ENCODE results near the gene MEGF6. TPM values are rescaled to one million over a fixed set of nuclear protein-coding genes. Genes with fewer than 3 reads are reported as not detected.

MEGF6 gene
- total and polyA plus RNA-seq, 4 donors: 53.7 to 332 (median 157) TPM

- intact Hi-C loops (cut with DNase I): no loop called here
- ATAC-seq (ENCODE audit: low FRiP score): no peak
- no peak overlapping the region for H3K4me3 ChIP-seq (ENCODE audit: low read length in 2 of 2)
- no peaks in the 10 kb centered on the region for H3K27me3 ChIP-seq (ENCODE audit: control insufficient read depth in 1 of 2, insufficient read depth in 2 of 2, low read length in 1 of 2)
- H3K27ac ChIP-seq (ENCODE audit: low read depth in 1 of 2, low read length in 2 of 2): no peak overlapping the region
- no peak for DNase-seq
- H3K9me3 ChIP-seq (ENCODE audit: control insufficient read depth, low read length): no peaks in the 10 kb centered on the region
- no peaks in the 10 kb centered on the region for H3K36me3 ChIP-seq (ENCODE audit: control insufficient read depth in 1 of 2, insufficient read depth in 2 of 2, low read length in 1 of 2)
- 43 to 65% methylated on average over 17 to 19 of the region's 19 CpGs for WGBS, 2 donors
- H3K4me1 ChIP-seq (ENCODE audit: control insufficient read depth in 1 of 2, insufficient read depth in 2 of 2, low read length in 2 of 2): no peaks in the 10 kb centered on the region
Observed at GRCh38 chr1:3522564-3523265, 88.6 kb downstream of the MEGF6 start.

- no peaks in the 10 kb centered on the region for H3K9me3 ChIP-seq (ENCODE audit: control insufficient read depth, low read length)
- no peak overlapping the region for H3K27ac ChIP-seq (ENCODE audit: low read depth in 1 of 2, low read length in 2 of 2)
- H3K4me1 ChIP-seq (ENCODE audit: control insufficient read depth in 1 of 2, insufficient read depth in 2 of 2, low read length in 2 of 2): no peaks in the 10 kb centered on the region
- H3K36me3 ChIP-seq (ENCODE audit: control insufficient read depth in 1 of 2, insufficient read depth in 2 of 2, low read length in 1 of 2): no peaks in the 10 kb centered on the region
- DNase-seq (no peak), ATAC-seq (ENCODE audit: low FRiP score) (no peak)
- no peaks in the 10 kb centered on the region for H3K27me3 ChIP-seq (ENCODE audit: control insufficient read depth in 1 of 2, insufficient read depth in 2 of 2, low read length in 1 of 2)
- 73 to 85% methylated on average over 13 of the region's 13 CpGs for WGBS, 2 donors
- intact Hi-C loops (cut with DNase I): no loop called here
- H3K4me3 ChIP-seq (ENCODE audit: low read length in 2 of 2): no peak overlapping the region
Observed at GRCh38 chr1:3522112-3522511, 89.2 kb downstream of the MEGF6 start.

- H3K36me3 ChIP-seq (ENCODE audit: control insufficient read depth in 1 of 2, insufficient read depth in 2 of 2, low read length in 1 of 2): no peaks in the 10 kb centered on the region
- intact Hi-C loops (cut with DNase I): no loop called here
- no peaks in the 10 kb centered on the region for H3K9me3 ChIP-seq (ENCODE audit: control insufficient read depth, low read length)
- no peaks in the 10 kb centered on the region for H3K4me1 ChIP-seq (ENCODE audit: control insufficient read depth in 1 of 2, insufficient read depth in 2 of 2, low read length in 2 of 2)
- WGBS, 2 donors: 76 to 77% methylated on average over 15 to 16 of the region's 16 CpGs
- H3K27ac ChIP-seq (ENCODE audit: low read depth in 1 of 2, low read length in 2 of 2): no peak overlapping the region
- DNase-seq (no peak), ATAC-seq (ENCODE audit: low FRiP score) (no peak)
- no peaks in the 10 kb centered on the region for H3K27me3 ChIP-seq (ENCODE audit: control insufficient read depth in 1 of 2, insufficient read depth in 2 of 2, low read length in 1 of 2)
- no peak overlapping the region for H3K4me3 ChIP-seq (ENCODE audit: low read length in 2 of 2)
Observed at GRCh38 chr1:3521426-3521825, 89.9 kb downstream of the MEGF6 start.

- DNase-seq (no peak), ATAC-seq (ENCODE audit: low FRiP score) (no peak)
- intact Hi-C loops (cut with DNase I): no loop called here
- WGBS, 2 donors: 83% methylated on average over 24 of the region's 24 CpGs
- no peaks in the 10 kb centered on the region for H3K27me3 ChIP-seq (ENCODE audit: control insufficient read depth in 1 of 2, insufficient read depth in 2 of 2, low read length in 1 of 2)
- H3K36me3 ChIP-seq (ENCODE audit: control insufficient read depth in 1 of 2, insufficient read depth in 2 of 2, low read length in 1 of 2): no peaks in the 10 kb centered on the region
- H3K4me1 ChIP-seq (ENCODE audit: control insufficient read depth in 1 of 2, insufficient read depth in 2 of 2, low read length in 2 of 2): no peaks in the 10 kb centered on the region
- H3K4me3 ChIP-seq (ENCODE audit: low read length in 2 of 2): no peak overlapping the region
- H3K27ac ChIP-seq (ENCODE audit: low read depth in 1 of 2, low read length in 2 of 2): no peak overlapping the region
- no peaks in the 10 kb centered on the region for H3K9me3 ChIP-seq (ENCODE audit: control insufficient read depth, low read length)
Observed at GRCh38 chr1:3520419-3521378, 90.6 kb downstream of the MEGF6 start.

GRCh38 chr1:3519301-3519885 lies 91.9 kb downstream of the MEGF6 start:
- 89 to 92% methylated on average over 27 of the region's 27 CpGs for WGBS, 2 donors
- no peak overlapping the region for H3K27ac ChIP-seq (ENCODE audit: low read depth in 1 of 2, low read length in 2 of 2)
- H3K27me3 ChIP-seq (ENCODE audit: control insufficient read depth in 1 of 2, insufficient read depth in 2 of 2, low read length in 1 of 2): no peaks in the 10 kb centered on the region
- intact Hi-C loops (cut with DNase I): no loop called here
- no peak overlapping the region for H3K4me3 ChIP-seq (ENCODE audit: low read length in 2 of 2)
- H3K36me3 ChIP-seq (ENCODE audit: control insufficient read depth in 1 of 2, insufficient read depth in 2 of 2, low read length in 1 of 2): no peaks in the 10 kb centered on the region
- no peak for ATAC-seq (ENCODE audit: low FRiP score)
- H3K9me3 ChIP-seq (ENCODE audit: control insufficient read depth, low read length): no peaks in the 10 kb centered on the region
- DNase-seq: no peak
- H3K4me1 ChIP-seq (ENCODE audit: control insufficient read depth in 1 of 2, insufficient read depth in 2 of 2, low read length in 2 of 2): no peaks in the 10 kb centered on the region

- DNase-seq (no peak), ATAC-seq (ENCODE audit: low FRiP score) (no peak)
- H3K27me3 ChIP-seq (ENCODE audit: control insufficient read depth in 1 of 2, insufficient read depth in 2 of 2, low read length in 1 of 2): no peaks in the 10 kb centered on the region
- intact Hi-C loops (cut with DNase I): no loop called here
- H3K4me1 ChIP-seq (ENCODE audit: control insufficient read depth in 1 of 2, insufficient read depth in 2 of 2, low read length in 2 of 2): no peaks in the 10 kb centered on the region
- 92 to 94% methylated on average over 8 of the region's 8 CpGs for WGBS, 2 donors
- no peak overlapping the region for H3K27ac ChIP-seq (ENCODE audit: low read depth in 1 of 2, low read length in 2 of 2)
- no peak overlapping the region for H3K4me3 ChIP-seq (ENCODE audit: low read length in 2 of 2)
- no peaks in the 10 kb centered on the region for H3K36me3 ChIP-seq (ENCODE audit: control insufficient read depth in 1 of 2, insufficient read depth in 2 of 2, low read length in 1 of 2)
- no peaks in the 10 kb centered on the region for H3K9me3 ChIP-seq (ENCODE audit: control insufficient read depth, low read length)
Observed at GRCh38 chr1:3518756-3519155, 92.6 kb downstream of the MEGF6 start.

- no peak for ATAC-seq (ENCODE audit: low FRiP score)
- intact Hi-C loops (cut with DNase I): no loop called here
Observed at GRCh38 chr1:3518256-3518655, 93.1 kb downstream of the MEGF6 start.

GRCh38 chr1:3516911-3517675 lies 94.2 kb downstream of the MEGF6 start:
- intact Hi-C loops (cut with DNase I): no loop called here
- 71 to 73% methylated on average over 26 to 27 of the region's 27 CpGs for WGBS, 2 donors
- Histone ChIP-seq H3K4me3 (ENCODE audit: low read length in 2 of 2) (no peak overlapping the region), H3K27me3 (ENCODE audit: control insufficient read depth in 1 of 2, insufficient read depth in 2 of 2, low read length in 1 of 2) (no peaks in the 10 kb centered on the region), H3K4me1 (ENCODE audit: control insufficient read depth in 1 of 2, insufficient read depth in 2 of 2, low read length in 2 of 2) (no peaks in the 10 kb centered on the region), H3K27ac (ENCODE audit: low read depth in 1 of 2, low read length in 2 of 2) (no peak overlapping the region), H3K9me3 (ENCODE audit: control insufficient read depth, low read length) (no peaks in the 10 kb centered on the region), H3K36me3 (ENCODE audit: control insufficient read depth in 1 of 2, insufficient read depth in 2 of 2, low read length in 1 of 2) (no peaks in the 10 kb centered on the region)
- DNase-seq: no peak
- no peak for ATAC-seq (ENCODE audit: low FRiP score)

More at GRCh38 chr1:3518256-3518655, 93.1 kb downstream of the MEGF6 start:
- 88% methylated on average over 12 of the region's 12 CpGs for WGBS, 2 donors
- no peaks in the 10 kb centered on the region for H3K4me1 ChIP-seq (ENCODE audit: control insufficient read depth in 1 of 2, insufficient read depth in 2 of 2, low read length in 2 of 2)
- no peak overlapping the region for H3K27ac ChIP-seq (ENCODE audit: low read depth in 1 of 2, low read length in 2 of 2)
- H3K36me3 ChIP-seq (ENCODE audit: control insufficient read depth in 1 of 2, insufficient read depth in 2 of 2, low read length in 1 of 2): no peaks in the 10 kb centered on the region
- no peaks in the 10 kb centered on the region for H3K9me3 ChIP-seq (ENCODE audit: control insufficient read depth, low read length)
- H3K4me3 ChIP-seq (ENCODE audit: low read length in 2 of 2): no peak overlapping the region
- H3K27me3 ChIP-seq (ENCODE audit: control insufficient read depth in 1 of 2, insufficient read depth in 2 of 2, low read length in 1 of 2): no peaks in the 10 kb centered on the region
- no peak for DNase-seq
